K562 (cell line): ENCODE results near the gene ARFGEF3. TPM values are rescaled to one million over a fixed set of nuclear protein-coding genes. Genes with fewer than 3 reads are reported as not detected.

ENCODE experiments used
- ARID1B ChIP-seq: fragments of 450-650 bp; IDR thresholded peaks from 2 replicates; pipeline ENCODE4 v1.6.1; 2016; ENCODE audit warnings: antibody characterized with exemption, mild to moderate bottlenecking, inconsistent platforms
- C11orf30 ChIP-seq: fragments of 450-650 bp; IDR thresholded peaks from 2 replicates; pipeline ENCODE4 v1.6.1; 2016; ENCODE audit warnings: low read depth, mild to moderate bottlenecking
- ELF1 ChIP-seq: fragments of 200-800 bp; sonication (Bioruptor generic); IDR thresholded peaks from 2 replicates; pipeline ENCODE4 v1.6.1; 2016; ENCODE audit warnings: missing genetic modification characterization, missing compliant biosample characterization
- EP300 ChIP-seq: IDR thresholded peaks from 2 replicates; pipeline ENCODE4 v1.6.1; 2012; ENCODE audit warnings: low read length, improper control_type of control experiment
- ETV1 ChIP-seq: fragments of 450-650 bp; conservative IDR thresholded peaks from 2 replicates; pipeline ENCODE4 v1.6.1; 2016; ENCODE audit warnings: missing genetic modification characterization, control low read depth, low read depth, missing compliant biosample characterization
- HCFC1 ChIP-seq: IDR thresholded peaks from 2 replicates; pipeline ENCODE4 v1.6.1; 2012; ENCODE audit warnings: low read depth, low read length, improper control_type of control experiment
- HMG20A ChIP-seq: fragments of 450-650 bp; formaldehyde crosslinking; conservative IDR thresholded peaks from 2 replicates; pipeline ENCODE4 v1.4.0; 2020; ENCODE audit warnings: mild to moderate bottlenecking, mixed read lengths
- L3MBTL2 ChIP-seq: fragments of 450-650 bp; IDR thresholded peaks from 2 replicates; pipeline ENCODE4 v1.6.1; 2016; ENCODE audit warnings: mild to moderate bottlenecking, moderate library complexity
- MAFF ChIP-seq: IDR thresholded peaks from 2 replicates; pipeline ENCODE4 v1.6.1; 2012; ENCODE audit warnings: low read length, improper control_type of control experiment
- MAFG ChIP-seq: fragments of 450-650 bp; conservative IDR thresholded peaks from 2 replicates; pipeline ENCODE4 v1.6.1; 2016; ENCODE audit warnings: missing genetic modification characterization, missing compliant biosample characterization
- MCM2 ChIP-seq: fragments of 450-650 bp; IDR thresholded peaks from 2 replicates; pipeline ENCODE4 v1.6.1; 2017; ENCODE audit warnings: low read depth, mild to moderate bottlenecking
- NCOR1 ChIP-seq: fragments of 450-650 bp; IDR thresholded peaks from 2 replicates; pipeline ENCODE4 v1.6.1; 2016; ENCODE audit warnings: mild to moderate bottlenecking, moderate library complexity
- NFE2L1 ChIP-seq: fragments of 450-650 bp; IDR thresholded peaks from 2 replicates; pipeline ENCODE4 v1.6.1; 2016; ENCODE audit warnings: missing genetic modification characterization, low read depth, mild to moderate bottlenecking, missing compliant biosample characterization, moderate library complexity, borderline replicate concordance
- RFX1 ChIP-seq: fragments of 450-650 bp; IDR thresholded peaks from 2 replicates; pipeline ENCODE4 v1.6.1; 2016; ENCODE audit warnings: mild to moderate bottlenecking, moderate library complexity
- TEAD4 ChIP-seq, 2 experiments: sonication (generic) in 1 of 2; formaldehyde crosslinking in 1 of 2; IDR thresholded peaks; 2 replicates each; pipeline versions ENCODE4 v1.6.1 to v1.8.0; 2012 to 2022; ENCODE audit warnings: borderline replicate concordance in 1 of 2, inconsistent platforms in 1 of 2, low read length in 1 of 2, mild to moderate bottlenecking in 1 of 2, missing genetic modification reagents in 1 of 2
- TRIM24 ChIP-seq, 2 experiments: fragments of 450-650 bp; IDR thresholded peaks; 2 replicates each; pipeline ENCODE4 v1.6.1; 2016
- XRCC3 ChIP-seq: fragments of 450-650 bp; IDR thresholded peaks from 2 replicates; pipeline ENCODE4 v1.6.1; 2017; ENCODE audit warnings: mild to moderate bottlenecking, moderate library complexity
- ZNF316 ChIP-seq: fragments of 450-650 bp; IDR thresholded peaks from 2 replicates; pipeline ENCODE4 v1.6.1; 2016
- ZNF696 ChIP-seq: fragments of 250-450 bp; sonication (Bioruptor Pico); conservative IDR thresholded peaks from 2 replicates; pipeline ENCODE4 v1.4.0; 2020; ENCODE audit warnings: mild to moderate bottlenecking, moderate library complexity
- polyA plus RNA-seq, 8 experiments: library from polyadenylated mRNA; depleted of rRNA in 4 of 8; stranded (reverse) in 5 of 8; unstranded in 3 of 8; fragments of >200 nt; fragmentation: Nextera tagmentation in 2 of 8; fragmentation: Illumina TruSeq in 1 of 8; extraction: Ambion mirVana in 2 of 8; extraction: Trizol in 1 of 8; gene quantifications; 2 replicates each; pipeline versions ENCODE4 v1.2.1 to v1.2.3, GENCODE V29; 2011 to 2014; ENCODE audit warnings: inconsistent platforms in 1 of 8, missing spikeins in 1 of 8
- total RNA-seq, 7 experiments: library from RNA; depleted of rRNA in 6 of 7; stranded (reverse); fragments of >200 nt in 6 of 7; fragmentation: Illumina TruSeq in 2 of 7; extraction: Trizol in 2 of 7; gene quantifications; 2 replicates each; pipeline versions ENCODE4 v1.2.1 to v1.2.3, GENCODE V29; 2011 to 2021; ENCODE audit warnings: low replicate concordance in 1 of 7
- TF ChIP-seq, protein P1 (sequence below): fragments of 450-650 bp; IDR thresholded peaks from 2 replicates; pipeline ENCODE4 v1.6.1; 2016
- TF ChIP-seq, protein P2 (sequence below): fragments of 250-450 bp; sonication (Bioruptor Pico); IDR thresholded peaks from 2 replicates; pipeline ENCODE4 v1.5.0; 2021

The ARFGEF3 gene
- total and polyA plus RNA-seq, 9 of the 15 experiments (the other 6 are each of a cell fraction or from before 2014, with no cell fraction given): under 0.01 to 0.02 TPM; not detected in 7

DNA sequence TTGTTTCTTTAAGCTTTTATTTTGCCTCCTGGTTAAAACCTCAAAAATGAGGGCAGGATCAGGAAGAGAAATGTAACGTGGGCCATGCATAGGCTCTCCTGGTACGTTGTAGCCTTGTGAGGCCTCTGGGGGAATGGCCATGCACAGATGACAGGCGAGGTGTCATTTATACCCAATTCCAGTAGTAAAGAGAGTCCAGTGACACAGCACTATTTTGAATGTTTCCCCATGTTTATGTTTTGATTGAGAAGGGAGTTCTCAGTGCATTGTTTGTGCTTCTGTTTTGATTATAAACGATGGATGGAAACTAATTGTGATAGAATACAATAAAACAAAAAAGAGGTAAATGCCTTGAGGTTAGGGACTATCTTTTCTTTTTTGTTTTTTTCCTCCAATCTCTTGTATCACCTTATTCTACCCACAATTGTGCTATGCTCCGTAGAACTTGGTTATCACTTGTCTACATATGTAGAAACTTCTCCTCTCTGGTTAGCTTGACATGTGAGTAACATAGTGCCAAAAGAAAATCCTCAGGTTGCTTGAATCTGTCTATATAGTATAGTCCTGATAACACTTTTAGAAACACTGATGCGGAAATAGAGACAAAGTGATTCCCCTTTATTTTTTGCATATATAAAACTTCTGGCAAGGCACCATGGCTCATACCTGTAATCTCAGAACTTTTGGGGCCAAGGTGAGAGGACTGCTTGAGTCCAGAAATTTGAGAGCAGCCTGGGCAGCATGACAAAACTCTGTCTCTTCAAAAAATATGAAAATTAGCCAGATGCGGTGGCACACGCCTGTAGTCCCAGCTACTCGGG lies 209.1 kb downstream of the ARFGEF3 start (continued):
- no peak for TF ChIP-seq ELF1 (tag)
- no peak for TF ChIP-seq MCM2
- TF ChIP-seq HCFC1: no peak
- TF ChIP-seq NCOR1: 0 out of 2 replicates have a peak, but pooled peaks have one; percentile 11
- TF ChIP-seq, protein P1, sequence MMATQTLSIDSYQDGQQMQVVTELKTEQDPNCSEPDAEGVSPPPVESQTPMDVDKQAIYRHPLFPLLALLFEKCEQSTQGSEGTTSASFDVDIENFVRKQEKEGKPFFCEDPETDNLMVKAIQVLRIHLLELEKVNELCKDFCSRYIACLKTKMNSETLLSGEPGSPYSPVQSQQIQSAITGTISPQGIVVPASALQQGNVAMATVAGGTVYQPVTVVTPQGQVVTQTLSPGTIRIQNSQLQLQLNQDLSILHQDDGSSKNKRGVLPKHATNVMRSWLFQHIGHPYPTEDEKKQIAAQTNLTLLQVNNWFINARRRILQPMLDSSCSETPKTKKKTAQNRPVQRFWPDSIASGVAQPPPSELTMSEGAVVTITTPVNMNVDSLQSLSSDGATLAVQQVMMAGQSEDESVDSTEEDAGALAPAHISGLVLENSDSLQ: peak; percentile 59
- peak; percentile 82; the same call in 1 of the 2 replicates for TF ChIP-seq C11orf30
- no peak for TF ChIP-seq XRCC3
- TF ChIP-seq ARID1B: peak; percentile 37; the same call in 1 of the 2 replicates
- no peak for TF ChIP-seq TRIM24 (IDR thresholded peaks at IDR 0.05)
- TF ChIP-seq MAFG (tag): peak; percentile 91
- TF ChIP-seq L3MBTL2: 0 out of 2 replicates have a peak, but pooled peaks have one; percentile 24
- peak; percentile 79 for TF ChIP-seq NFE2L1 (tag)
- no peak for TF ChIP-seq ETV1
- TF ChIP-seq, protein P2, sequence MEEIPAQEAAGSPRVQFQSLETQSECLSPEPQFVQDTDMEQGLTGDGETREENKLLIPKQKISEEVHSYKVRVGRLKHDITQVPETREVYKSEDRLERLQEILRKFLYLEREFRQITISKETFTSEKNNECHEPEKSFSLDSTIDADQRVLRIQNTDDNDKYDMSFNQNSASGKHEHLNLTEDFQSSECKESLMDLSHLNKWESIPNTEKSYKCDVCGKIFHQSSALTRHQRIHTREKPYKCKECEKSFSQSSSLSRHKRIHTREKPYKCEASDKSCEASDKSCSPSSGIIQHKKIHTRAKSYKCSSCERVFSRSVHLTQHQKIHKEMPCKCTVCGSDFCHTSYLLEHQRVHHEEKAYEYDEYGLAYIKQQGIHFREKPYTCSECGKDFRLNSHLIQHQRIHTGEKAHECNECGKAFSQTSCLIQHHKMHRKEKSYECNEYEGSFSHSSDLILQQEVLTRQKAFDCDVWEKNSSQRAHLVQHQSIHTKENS (CRISPR knock-in tag): 0 out of 2 replicates have a peak, but pooled peaks have one; percentile 45
- peak; percentile 78 for TF ChIP-seq TEAD4 (IDR thresholded peaks at IDR 0.05; ENCODE audit: low read length)
- TF ChIP-seq TEAD4 (CRISPR knock-in tag; IDR thresholded peaks at IDR 0.05; ENCODE audit: borderline replicate concordance): no peak
- no peak for TF ChIP-seq RFX1
- TF ChIP-seq ZNF696 (CRISPR knock-in tag): no peak
- TF ChIP-seq HMG20A: no peak
- peak; percentile 75 for TF ChIP-seq ZNF316
- TF ChIP-seq MAFF: peak; percentile 28; the same call in 1 of the 2 replicates
- 0 out of 2 replicates have a peak, but pooled peaks have one; percentile 4 for TF ChIP-seq EP300
